A549 (cell line): ENCODE results near the gene KCND1.

Experiments used
- ATOH8 ChIP-seq: fragments of 250-450 bp; sonication (Bioruptor Pico); IDR thresholded peaks from 2 replicates; pipeline ENCODE4 v1.5.0; 2020; ENCODE audit warnings: low read depth, mild to moderate bottlenecking, moderate library complexity
- CTCF ChIP-seq: fragments of >200 bp; sonication (Bioruptor Twin); formaldehyde crosslinking; IDR thresholded peaks from 3 replicates; pipeline ENCODE4 v1.5.1; 2016
- EP300 ChIP-seq, 2 experiments: fragments of >200 bp; sonication (Bioruptor Twin); formaldehyde crosslinking; IDR thresholded peaks; 2 replicates in 1 of 2; 3 replicates in 1 of 2; pipeline ENCODE4 v1.6.1; 2016 to 2017
- ESRRA ChIP-seq: fragments of 150-350 bp; IDR thresholded peaks from 2 replicates; pipeline ENCODE4 v1.6.1; 2014; ENCODE audit warnings: mild to moderate bottlenecking, low read length, borderline replicate concordance
- HDAC2 ChIP-seq: fragments of 200-600 bp; sonication (generic); IDR thresholded peaks from 2 replicates; pipeline ENCODE4 v1.6.1; 2016
- JUNB ChIP-seq: fragments of >200 bp; sonication (Bioruptor Twin); formaldehyde crosslinking; IDR thresholded peaks from 2 replicates; pipeline ENCODE4 v1.6.1; 2016
- KDM5A ChIP-seq: fragments of 200-600 bp; sonication (generic); IDR thresholded peaks from 2 replicates; pipeline ENCODE4 v1.6.1; 2016; ENCODE audit warnings: antibody characterized with exemption, mild to moderate bottlenecking
- MAFK ChIP-seq: fragments of 450-650 bp; IDR thresholded peaks from 2 replicates; pipeline ENCODE4 v1.6.1; 2014; ENCODE audit not compliant: partially characterized antibody
- MAX ChIP-seq: IDR thresholded peaks from 2 replicates; pipeline ENCODE4 v1.6.1; 2012
- MAZ ChIP-seq: fragments of 150-350 bp; IDR thresholded peaks from 2 replicates; pipeline ENCODE4 v1.6.1; 2014; ENCODE audit warnings: antibody characterized with exemption, low read depth, low read length, borderline replicate concordance
- POLR2A ChIP-seq: IDR thresholded peaks from 2 replicates; pipeline ENCODE4 v1.6.1; 2012; ENCODE audit warnings: mild to moderate bottlenecking, low read length
- RAD21 ChIP-seq, 2 experiments: fragments of >200 bp in 1 of 2; sonication (Bioruptor Twin) in 1 of 2; formaldehyde crosslinking in 1 of 2; IDR thresholded peaks in 1 of 2; conservative IDR thresholded peaks in 1 of 2; 2 replicates in 1 of 2; 3 replicates in 1 of 2; pipeline ENCODE4 v1.6.1; 2012 to 2018; ENCODE audit warnings: inconsistent platforms in 1 of 2
- TFCP2L1 ChIP-seq: fragments of 250-450 bp; sonication (Bioruptor Pico); IDR thresholded peaks from 2 replicates; pipeline ENCODE4 v1.5.0; 2021; ENCODE audit warnings: mild to moderate bottlenecking
- ZSCAN20 ChIP-seq: fragments of 250-450 bp; sonication (Bioruptor Pico); IDR thresholded peaks from 2 replicates; pipeline ENCODE4 v1.8.0; 2022; ENCODE audit warnings: mild to moderate bottlenecking, moderate library complexity

- no peak for TF ChIP-seq CTCF
- no peak for TF ChIP-seq ATOH8
- no peak for TF ChIP-seq MAX
- TF ChIP-seq HDAC2 = no peak
- TF ChIP-seq EP300 (IDR thresholded peaks at IDR 0.05) = no peak
- no peak for TF ChIP-seq RAD21 (conservative IDR thresholded peaks at IDR 0.05 in 1 of 2, IDR thresholded peaks at IDR 0.05 in 1 of 2)
- no peak for TF ChIP-seq MAFK
- no peak for TF ChIP-seq JUNB
- TF ChIP-seq TFCP2L1 (CRISPR knock-in tag) = no peak
- no peak for TF ChIP-seq ESRRA
- no peak for TF ChIP-seq POLR2A
- TF ChIP-seq MAZ = no peak
- no peak for TF ChIP-seq ZSCAN20 (CRISPR knock-in tag)
- no peak for TF ChIP-seq KDM5A
Observed at GRCh38 chrX:48975541-48975940, 3.9 kb upstream of the KCND1 start.
